ENCODE measurements around the gene JAZF1.

JAZF1 gene

DNA sequence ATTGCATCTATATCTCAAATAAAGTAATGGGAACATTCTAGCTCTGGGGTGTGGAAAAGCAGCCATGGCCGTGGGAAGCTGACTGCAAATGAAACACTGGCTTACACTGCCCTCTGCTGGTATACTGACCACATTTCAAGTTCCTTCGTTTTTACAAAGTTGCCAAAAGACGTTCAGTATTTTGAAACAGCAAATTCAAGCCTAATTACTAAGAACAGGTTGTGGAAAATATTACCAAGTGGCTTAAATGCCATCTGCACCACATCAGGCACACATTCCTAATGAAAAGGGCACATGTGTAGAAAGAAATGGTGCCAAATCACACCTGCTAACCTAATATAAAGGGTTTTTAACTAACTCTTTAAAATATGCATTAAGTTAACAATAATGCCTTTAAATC lies 83.9 kb downstream of the JAZF1 start:
- DNase-seq (ENCODE audit: insufficient read length, low spot score) (peak; percentile 45), FAIRE-seq (peak; percentile 76)
- TF ChIP-seq CTCF (IDR thresholded peaks at IDR 0.05; ENCODE audit: insufficient read depth, missing control alignments): peak; percentile 89

DNA sequence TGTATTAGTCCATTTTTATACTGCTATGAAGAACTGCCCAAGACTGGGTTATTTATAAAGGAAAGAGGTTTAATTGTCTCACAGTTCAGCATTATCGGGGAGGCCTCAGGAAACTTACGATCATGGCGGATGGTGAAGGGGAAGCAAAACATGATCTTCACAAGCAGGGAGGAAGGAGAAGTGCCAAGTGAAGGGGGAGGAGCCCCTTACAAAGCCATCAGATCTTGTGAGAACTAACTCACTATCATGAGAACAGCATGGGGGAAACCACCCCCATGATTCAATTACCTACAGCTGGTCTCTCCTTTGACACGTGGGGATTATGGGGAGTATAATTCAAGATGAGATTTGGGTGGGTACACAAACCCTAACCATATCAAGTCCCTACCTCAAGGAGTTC lies 85.4 kb downstream of the JAZF1 start:
- no peak for TF ChIP-seq CTCF (IDR thresholded peaks at IDR 0.05; ENCODE audit: insufficient read depth, missing control alignments)
- FAIRE-seq (no peak), DNase-seq (ENCODE audit: insufficient read length, low spot score) (no peak)

GRCh38 chr7:28093623-28094232 lies 86.9 kb downstream of the JAZF1 start:
- no peak for FAIRE-seq

DNA sequence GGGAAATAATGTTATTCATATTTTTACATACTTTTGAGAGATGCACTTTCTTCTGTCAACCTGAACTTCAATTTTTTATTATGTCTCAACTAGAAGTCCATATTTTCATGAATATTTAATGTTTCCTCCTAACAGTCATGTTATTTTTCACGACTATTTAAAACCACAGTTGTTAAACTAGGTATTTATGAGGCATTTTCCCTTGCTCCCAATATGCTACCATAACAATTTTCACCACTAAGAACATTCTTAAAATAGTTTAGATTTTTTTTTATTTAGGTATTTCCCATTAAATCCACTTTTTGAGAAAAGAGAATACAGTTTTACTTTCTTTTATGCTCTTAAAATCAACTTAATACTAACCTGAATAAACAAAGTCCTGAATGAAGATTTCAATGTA lies 89.4 kb downstream of the JAZF1 start:
- TF ChIP-seq CTCF (IDR thresholded peaks at IDR 0.05; ENCODE audit: insufficient read depth, missing control alignments): no peak
- DNase-seq (ENCODE audit: insufficient read length, low spot score) (no peak), FAIRE-seq (no peak)

More at GRCh38 chr7:28093623-28094232, 86.9 kb downstream of the JAZF1 start:
- peak; percentile 68 for TF ChIP-seq CTCF (IDR thresholded peaks at IDR 0.05; ENCODE audit: insufficient read depth, missing control alignments)
- peak; percentile 45 for DNase-seq (ENCODE audit: insufficient read length, low spot score)

DNA sequence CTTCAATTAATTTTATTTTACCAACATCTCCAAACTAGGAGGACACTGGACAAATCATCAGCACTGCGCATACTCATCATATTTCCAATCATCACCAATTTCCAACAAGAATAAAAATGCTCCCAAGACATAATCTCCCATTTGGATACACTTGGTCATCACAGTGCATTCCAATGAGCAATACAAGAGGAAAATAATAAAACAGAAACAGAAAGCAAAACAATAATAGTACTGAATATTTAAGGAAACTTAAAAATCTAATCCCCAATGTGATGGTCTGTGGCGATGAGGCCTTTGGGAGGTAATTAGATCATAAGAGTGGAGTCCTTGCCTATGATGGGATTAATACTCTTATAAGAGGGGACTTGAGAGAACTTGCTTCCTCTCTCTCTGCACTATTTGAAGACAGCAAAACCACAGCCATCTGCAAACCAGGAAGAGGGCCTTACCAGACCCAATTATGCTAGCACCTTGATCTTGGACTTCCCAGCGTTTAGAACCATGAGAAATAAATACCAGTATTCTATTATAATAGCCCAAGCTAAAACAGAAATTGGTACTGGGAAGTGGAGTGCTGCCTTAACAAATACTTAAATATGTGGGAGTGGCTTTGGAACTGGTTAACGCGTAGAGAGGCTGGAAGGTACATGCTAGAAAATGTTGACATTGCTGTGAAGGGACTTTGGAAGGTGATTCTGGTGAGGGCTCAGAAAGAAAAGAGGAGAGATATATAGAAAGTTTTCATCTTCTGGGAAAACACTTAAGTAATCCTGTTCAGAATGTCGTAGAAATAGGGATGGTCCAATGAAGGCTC lies 91.5 kb downstream of the JAZF1 start:
- DNase-seq (ENCODE audit: insufficient read length, low spot score): no peak
- no peak for FAIRE-seq
- no peak for TF ChIP-seq CTCF (IDR thresholded peaks at IDR 0.05; ENCODE audit: insufficient read depth, missing control alignments)

GRCh38 chr7:28088032-28088431 lies 92.6 kb downstream of the JAZF1 start:
- FAIRE-seq: no peak
- TF ChIP-seq CTCF (IDR thresholded peaks at IDR 0.05; ENCODE audit: insufficient read depth, missing control alignments): no peak
- DNase-seq (ENCODE audit: insufficient read length, low spot score): no peak

DNA sequence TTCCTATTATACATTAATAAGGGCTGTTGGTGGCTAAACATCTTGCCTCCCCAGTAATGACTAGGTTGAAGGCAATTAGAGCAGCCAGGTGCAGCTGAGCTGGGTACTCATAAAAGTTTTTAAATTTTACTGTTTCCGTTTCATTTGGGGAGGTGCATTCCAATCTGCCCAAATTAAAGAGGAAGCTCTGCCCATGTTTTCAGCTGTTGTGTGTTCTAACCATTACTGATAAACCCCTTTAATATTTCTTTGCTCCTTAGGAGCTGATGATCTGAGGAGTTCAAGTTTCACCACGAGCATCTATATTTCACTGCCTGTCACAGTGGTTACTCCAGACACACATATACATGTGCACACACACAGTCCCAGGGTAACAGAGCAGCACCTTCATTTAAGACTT lies 94.4 kb downstream of the JAZF1 start:
- no peak for TF ChIP-seq CTCF (IDR thresholded peaks at IDR 0.05; ENCODE audit: insufficient read depth, missing control alignments)
- FAIRE-seq: no peak
- no peak for DNase-seq (ENCODE audit: insufficient read length, low spot score)
